Tibial artery (tissue), 4 donors: Measurements from ENCODE around the gene PMPCA.
"Not testable (repeated sequence)": the region's sequence is repeated elsewhere in the genome, so short reads cannot be mapped to it uniquely, and the experiment has no call there.

Experiments used
- DNase-seq, 2 donors: peaks; one replicate each; pipeline ENCODE4 v3.0.0-alpha.2; 2019
- H3K27ac ChIP-seq, 2 donors: fragments of 200-600 bp; sonication (generic) in 1 of 2; 1 replicate in 1 of 2; 2 replicates in 1 of 2; pipeline ENCODE4 v1.5.1; 2018 to 2019; ENCODE audit warnings: mild to moderate bottlenecking in 1 of 2
- H3K27me3 ChIP-seq, 2 donors: fragments of 200-600 bp; sonication (generic) in 1 of 2; one replicate each; pipeline versions ENCODE4 v1.5.1 to v1.6.0; 2016 to 2019
- H3K36me3 ChIP-seq, 3 donors: fragments of 200-600 bp; sonication (generic) in 2 of 3; one replicate each; pipeline ENCODE4 v1.5.1; 2016 to 2019; ENCODE audit warnings: mild to moderate bottlenecking in 2 of 3
- H3K4me1 ChIP-seq, 4 donors: fragments of 200-600 bp; sonication (generic) in 2 of 4; 1 replicate in 3 of 4; 2 replicates in 1 of 4; pipeline ENCODE4 v1.5.1; 2016 to 2019
- H3K4me3 ChIP-seq, 2 donors: fragments of 200-600 bp; sonication (generic) in 1 of 2; 1 replicate in 1 of 2; 2 replicates in 1 of 2; pipeline ENCODE4 v1.5.1; 2018 to 2019; ENCODE audit warnings: mild to moderate bottlenecking in 2 of 2
- H3K9me3 ChIP-seq, 3 donors: fragments of 200-600 bp; sonication (generic) in 1 of 3; one replicate each; pipeline ENCODE4 v1.5.1; 2016 to 2019
- intact Hi-C: fragments of 100-400 bp; cut with DNase I; formaldehyde crosslinking; loops from one replicate; pipeline ENCODE4 v1.15.0; 2023; ENCODE audit warnings: low total_unique reads
- TF ChIP-seq, protein P1 (sequence below), 2 experiments: fragments of 200-600 bp in 1 of 2; fragments of 450-650 bp in 1 of 2; IDR thresholded peaks; one replicate each; pipeline ENCODE4 v1.5.1; 2017 to 2019; ENCODE audit warnings: antibody characterized with exemption in 2 of 2, mild to moderate bottlenecking in 1 of 2, moderate library complexity in 1 of 2

PMPCA gene

DNA sequence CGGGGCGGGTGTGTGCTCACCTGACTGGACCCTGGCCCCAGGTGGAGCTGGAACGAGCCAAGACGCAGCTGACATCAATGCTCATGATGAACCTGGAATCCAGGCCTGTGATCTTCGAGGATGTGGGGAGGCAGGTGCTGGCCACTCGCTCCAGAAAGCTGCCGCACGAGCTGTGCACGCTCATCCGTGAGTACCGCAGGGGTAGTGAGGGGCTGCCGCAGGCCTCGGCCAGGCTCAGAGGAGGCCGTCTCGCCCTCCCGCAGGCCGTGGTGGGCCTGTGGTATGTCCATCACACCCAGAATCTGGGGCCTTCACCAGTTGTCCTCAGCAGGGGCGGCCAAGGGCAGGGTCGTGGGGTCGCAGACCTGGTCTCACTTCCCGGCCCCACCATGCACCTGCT is 11.3 kb downstream of the PMPCA start:
- TF ChIP-seq, protein P1, sequence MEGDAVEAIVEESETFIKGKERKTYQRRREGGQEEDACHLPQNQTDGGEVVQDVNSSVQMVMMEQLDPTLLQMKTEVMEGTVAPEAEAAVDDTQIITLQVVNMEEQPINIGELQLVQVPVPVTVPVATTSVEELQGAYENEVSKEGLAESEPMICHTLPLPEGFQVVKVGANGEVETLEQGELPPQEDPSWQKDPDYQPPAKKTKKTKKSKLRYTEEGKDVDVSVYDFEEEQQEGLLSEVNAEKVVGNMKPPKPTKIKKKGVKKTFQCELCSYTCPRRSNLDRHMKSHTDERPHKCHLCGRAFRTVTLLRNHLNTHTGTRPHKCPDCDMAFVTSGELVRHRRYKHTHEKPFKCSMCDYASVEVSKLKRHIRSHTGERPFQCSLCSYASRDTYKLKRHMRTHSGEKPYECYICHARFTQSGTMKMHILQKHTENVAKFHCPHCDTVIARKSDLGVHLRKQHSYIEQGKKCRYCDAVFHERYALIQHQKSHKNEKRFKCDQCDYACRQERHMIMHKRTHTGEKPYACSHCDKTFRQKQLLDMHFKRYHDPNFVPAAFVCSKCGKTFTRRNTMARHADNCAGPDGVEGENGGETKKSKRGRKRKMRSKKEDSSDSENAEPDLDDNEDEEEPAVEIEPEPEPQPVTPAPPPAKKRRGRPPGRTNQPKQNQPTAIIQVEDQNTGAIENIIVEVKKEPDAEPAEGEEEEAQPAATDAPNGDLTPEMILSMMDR (IDR thresholded peaks at IDR 0.05) = no peak
- no peaks in the 10 kb centered on the region for H3K9me3 ChIP-seq
- H3K36me3 ChIP-seq = peaks cover 70 to 95% (median 81%) of the 10 kb centered on the region in 3 donors
- H3K4me3 ChIP-seq = no peak overlapping the region
- H3K27ac ChIP-seq = no peak overlapping the region
- intact Hi-C loops = no loop called here
- no peak for DNase-seq
- no peaks in the 10 kb centered on the region for H3K4me1 ChIP-seq
- no peaks in the 10 kb centered on the region for H3K27me3 ChIP-seq

DNA sequence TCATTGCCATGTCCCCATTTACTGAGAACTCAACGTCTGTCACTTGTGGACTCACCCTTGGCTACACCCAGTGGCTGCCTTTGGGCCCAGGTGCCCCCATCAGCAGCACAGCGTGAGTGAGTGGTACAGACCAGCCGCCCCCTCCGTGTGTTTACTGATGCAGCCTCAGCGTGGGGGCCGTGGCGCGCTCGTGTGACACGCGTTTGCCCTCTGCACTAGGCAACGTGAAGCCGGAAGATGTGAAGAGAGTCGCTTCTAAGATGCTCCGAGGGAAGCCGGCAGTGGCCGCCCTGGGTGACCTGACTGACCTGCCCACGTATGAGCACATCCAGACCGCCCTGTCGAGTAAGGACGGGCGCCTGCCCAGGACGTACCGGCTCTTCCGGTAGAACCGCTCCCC is 12.4 kb downstream of the PMPCA start:
- Histone ChIP-seq H3K27me3 (no peaks in the 10 kb centered on the region), H3K36me3 (peaks cover 59 to 88% (median 74%) of the 10 kb centered on the region in 3 donors), H3K4me1 (no peaks in the 10 kb centered on the region), H3K4me3 (no peak overlapping the region), H3K9me3 (no peaks in the 10 kb centered on the region), H3K27ac (no peak overlapping the region)
- no peak for DNase-seq
- TF ChIP-seq, protein P1 (IDR thresholded peaks at IDR 0.05) = no peak
- intact Hi-C loops = no loop called here

DNA sequence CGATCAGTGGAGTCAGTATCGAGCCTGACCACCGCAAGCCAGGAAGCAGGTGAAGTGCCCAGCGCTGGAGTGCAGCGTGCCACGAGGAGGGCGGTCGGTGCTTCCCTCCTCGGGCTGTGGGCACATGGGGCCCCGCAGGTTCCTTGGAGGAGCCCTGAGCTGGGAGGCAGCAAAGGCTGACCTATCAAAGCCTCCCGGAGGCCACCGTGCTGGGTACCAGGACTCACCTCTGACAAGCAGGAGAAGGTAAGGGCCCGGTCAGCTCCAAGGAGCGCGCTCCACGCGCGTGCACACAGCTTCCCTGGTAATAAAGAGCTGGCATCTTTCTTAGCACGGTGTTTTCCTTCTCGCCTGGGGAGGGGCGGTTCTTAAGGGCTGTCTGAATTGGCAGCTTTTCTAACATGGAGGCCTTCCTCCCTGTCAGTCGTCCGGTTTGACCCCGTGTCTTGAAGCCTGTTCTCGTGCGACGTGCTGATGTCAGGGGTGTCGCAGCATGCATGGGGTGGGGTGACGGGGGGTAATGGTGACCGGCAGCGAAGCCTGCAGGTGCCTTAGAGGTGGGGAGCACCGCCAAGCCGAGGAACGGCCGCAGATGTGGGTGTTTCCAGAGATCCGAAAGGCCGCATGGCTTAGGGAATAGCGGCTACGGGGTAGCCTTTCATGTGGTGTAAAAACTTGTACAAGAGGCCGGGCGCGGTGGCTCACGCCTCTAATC is 13.1 kb downstream of the PMPCA start:
- H3K9me3 ChIP-seq = no peaks in the 10 kb centered on the region
- H3K4me1 ChIP-seq = no peaks in the 10 kb centered on the region
- DNase-seq = no peak
- TF ChIP-seq, protein P1 (IDR thresholded peaks at IDR 0.05) = no peak
- no peak overlapping the region for H3K4me3 ChIP-seq
- no peaks in the 10 kb centered on the region for H3K27me3 ChIP-seq
- intact Hi-C loops = no loop called here
- no peak overlapping the region for H3K27ac ChIP-seq
- H3K36me3 ChIP-seq = peaks cover 57 to 81% (median 66%) of the 10 kb centered on the region in 3 donors

DNA sequence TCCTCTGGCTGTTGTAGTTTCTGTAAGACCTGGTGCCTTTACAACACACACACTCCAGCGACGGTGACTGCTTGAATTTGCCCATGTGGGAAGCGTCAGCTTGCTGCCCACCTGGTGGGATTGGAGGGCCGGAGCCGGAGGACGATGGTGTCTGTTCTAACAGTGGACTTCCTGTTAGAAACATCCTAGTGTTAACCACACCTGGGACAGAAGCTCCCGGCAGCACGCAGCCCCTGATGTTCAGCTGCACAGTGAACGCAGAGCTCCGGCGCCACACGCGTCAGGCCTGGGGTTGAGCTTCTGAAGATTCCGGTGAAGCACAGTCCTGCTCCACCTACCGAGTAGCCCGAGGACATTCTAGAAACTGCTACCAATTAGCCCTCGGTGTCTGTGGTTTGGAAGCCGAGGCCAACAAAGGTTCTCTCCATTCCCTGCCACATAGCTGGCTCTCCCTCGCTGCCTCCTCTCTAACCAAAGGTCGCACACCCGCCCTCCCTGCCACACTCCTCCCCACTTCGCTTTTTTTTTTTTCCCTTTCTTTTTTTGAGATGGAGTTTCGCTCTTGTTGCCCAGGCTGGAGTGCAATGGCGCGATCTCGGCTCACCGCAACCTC is 14.4 kb downstream of the PMPCA start:
- DNase-seq = no peak
- no peaks in the 10 kb centered on the region for H3K4me1 ChIP-seq
- TF ChIP-seq, protein P1 (IDR thresholded peaks at IDR 0.05) = no peak
- no peak overlapping the region for H3K4me3 ChIP-seq
- H3K36me3 ChIP-seq = peaks cover 44 to 81% (median 64%) of the 10 kb centered on the region in 3 donors
- intact Hi-C loops = no loop called here
- H3K27ac ChIP-seq = no peak overlapping the region
- H3K27me3 ChIP-seq = no peaks in the 10 kb centered on the region
- H3K9me3 ChIP-seq = no peaks in the 10 kb centered on the region

DNA sequence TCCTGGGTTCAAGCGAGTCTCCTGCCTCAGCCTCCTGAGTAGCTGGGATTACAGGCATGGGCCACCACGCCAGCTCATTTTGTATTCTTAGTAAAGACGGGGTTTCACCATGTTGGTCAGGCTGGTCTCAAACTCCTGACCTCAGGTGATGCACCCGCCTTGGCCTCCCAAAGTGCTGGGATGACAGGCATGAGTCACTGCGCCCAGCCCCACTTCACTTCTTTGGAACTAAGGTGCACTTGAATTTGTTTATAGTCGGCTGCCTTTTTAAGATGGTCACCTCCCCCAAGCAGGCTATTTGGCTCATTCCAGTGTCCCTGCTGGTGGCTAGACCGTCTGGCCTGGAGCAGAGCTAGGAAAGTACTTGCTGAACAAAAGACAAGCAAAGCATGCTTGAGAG is 14.9 kb downstream of the PMPCA start:
- intact Hi-C loops, DNase-seq, H3K27me3 ChIP-seq, H3K27ac ChIP-seq, H3K4me3 ChIP-seq, H3K9me3 ChIP-seq, H3K4me1 ChIP-seq: not testable (repeated sequence)
- peaks cover 44 to 81% (median 66%) of the 10 kb centered on the region in 3 donors for H3K36me3 ChIP-seq

DNA sequence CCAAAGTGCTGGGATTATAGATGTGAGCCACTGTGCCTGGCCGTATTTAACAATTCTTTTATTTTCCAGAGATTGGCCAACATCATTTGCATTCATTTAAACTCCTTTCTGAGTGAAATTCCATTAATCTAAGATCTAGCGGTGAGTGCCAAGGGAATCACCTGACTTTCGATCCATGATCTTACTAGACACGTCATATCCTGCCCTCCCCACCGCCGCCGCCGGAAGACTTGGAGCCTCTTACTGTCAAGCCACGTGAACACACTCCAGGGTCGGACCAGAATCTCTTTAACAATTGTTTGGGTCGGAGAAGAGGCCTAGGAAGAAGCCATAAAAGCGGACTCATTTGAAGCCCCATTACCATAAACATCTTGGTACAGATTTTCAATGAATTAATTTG is 16.3 kb downstream of the PMPCA start:
- H3K27ac ChIP-seq = no peak overlapping the region
- H3K4me1 ChIP-seq = no peaks in the 10 kb centered on the region
- TF ChIP-seq, protein P1 (IDR thresholded peaks at IDR 0.05) = no peak
- no peak overlapping the region for H3K4me3 ChIP-seq
- H3K36me3 ChIP-seq = peaks cover 34 to 74% (median 61%) of the 10 kb centered on the region in 3 donors
- no peaks in the 10 kb centered on the region for H3K27me3 ChIP-seq
- DNase-seq = no peak
- no peaks in the 10 kb centered on the region for H3K9me3 ChIP-seq
- intact Hi-C loops = no loop called here
